ENCODE measurements around the gene EPHB2.
"Not testable (repeated sequence)": the region's sequence is repeated elsewhere in the genome, so short reads cannot be mapped to it uniquely, and the experiment has no call there.

EPHB2 gene

DNA sequence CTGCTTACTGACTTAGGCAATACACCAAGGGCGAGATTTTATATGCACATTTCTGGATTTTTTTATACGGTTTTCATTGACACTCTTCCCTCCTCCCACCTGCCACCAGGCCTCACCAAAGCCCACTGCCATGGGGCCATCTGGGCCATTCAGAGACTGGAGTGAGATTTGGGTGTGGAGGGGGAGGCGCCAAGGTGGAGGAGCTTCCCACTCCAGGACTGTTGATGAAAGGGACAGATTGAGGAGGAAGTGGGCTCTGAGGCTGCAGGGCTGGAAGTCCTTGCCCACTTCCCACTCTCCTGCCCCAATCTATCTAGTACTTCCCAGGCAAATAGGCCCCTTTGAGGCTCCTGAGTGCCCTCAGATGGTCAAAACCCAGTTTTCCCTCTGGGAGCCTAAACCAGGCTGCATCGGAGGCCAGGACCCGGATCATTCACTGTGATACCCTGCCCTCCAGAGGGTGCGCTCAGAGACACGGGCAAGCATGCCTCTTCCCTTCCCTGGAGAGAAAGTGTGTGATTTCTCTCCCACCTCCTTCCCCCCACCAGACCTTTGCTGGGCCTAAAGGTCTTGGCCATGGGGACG lies 204.1 kb downstream of the EPHB2 start:
- no peak for DNase-seq (ENCODE audit: low read depth, low spot score)

DNA sequence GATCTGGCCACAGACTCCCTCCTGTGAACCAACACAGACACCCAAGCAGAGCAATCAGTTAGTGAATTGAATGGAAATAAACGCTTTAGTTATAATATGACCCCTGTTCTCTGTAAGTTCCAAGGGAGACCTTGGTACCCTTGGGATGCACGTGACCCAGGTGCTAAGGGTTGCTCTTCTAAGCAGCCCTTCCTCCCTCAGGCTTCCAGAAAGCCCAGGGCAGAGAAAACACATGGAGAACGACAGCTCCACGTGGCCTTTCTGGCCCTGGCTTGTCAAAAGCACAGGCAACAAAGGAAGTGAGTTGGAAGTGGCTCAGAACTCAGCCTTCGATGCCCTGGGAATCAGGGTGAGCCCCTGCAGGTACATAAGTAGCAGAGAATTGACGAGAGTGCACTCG lies 204.6 kb downstream of the EPHB2 start:
- DNase-seq (ENCODE audit: low read depth, low spot score), result no peak

- DNase-seq (ENCODE audit: low read depth, low spot score), result no peak
Observed at GRCh38 chr1:22915816-22916470, 205.3 kb downstream of the EPHB2 start.

DNA sequence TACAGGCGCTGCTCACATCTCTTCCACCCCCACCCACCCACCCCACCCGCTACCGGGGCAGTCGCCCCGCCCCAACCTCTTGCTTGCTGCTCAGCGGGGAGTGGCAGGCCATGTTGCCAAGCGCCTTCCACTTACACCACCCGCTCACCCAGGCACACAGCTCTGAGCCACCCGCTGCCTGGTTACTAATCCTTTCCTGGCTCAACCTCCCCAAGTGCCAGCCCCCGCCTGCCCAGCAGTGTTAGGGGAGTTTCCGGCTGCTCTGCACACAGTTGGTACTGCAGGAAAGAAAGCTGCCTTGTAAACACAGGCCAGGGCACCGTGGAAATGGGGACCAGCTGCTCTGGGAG lies 205.8 kb downstream of the EPHB2 start:
- DNase-seq (ENCODE audit: low read depth, low spot score), result no peak

DNA sequence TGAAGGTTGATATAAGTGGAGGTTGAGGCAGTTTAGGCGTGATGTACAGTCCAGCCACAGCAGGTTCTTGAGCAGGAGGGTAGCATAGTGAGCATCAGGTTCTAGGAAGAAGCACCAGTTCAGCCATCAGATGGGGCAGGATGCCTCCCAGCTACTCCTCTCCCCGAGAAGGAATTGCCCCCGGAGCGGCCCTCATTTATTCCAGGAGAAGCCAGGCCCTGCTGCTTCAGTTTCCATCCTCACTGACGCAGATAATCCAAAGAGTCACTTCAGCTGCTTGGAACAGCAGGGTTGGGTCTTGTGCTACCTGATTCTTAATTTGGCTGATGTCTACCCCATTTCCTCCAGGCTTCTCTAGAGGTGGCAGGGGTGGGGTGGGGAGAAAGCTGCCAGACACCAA lies 207.3 kb downstream of the EPHB2 start:
- DNase-seq (ENCODE audit: low read depth, low spot score), result no peak

DNA sequence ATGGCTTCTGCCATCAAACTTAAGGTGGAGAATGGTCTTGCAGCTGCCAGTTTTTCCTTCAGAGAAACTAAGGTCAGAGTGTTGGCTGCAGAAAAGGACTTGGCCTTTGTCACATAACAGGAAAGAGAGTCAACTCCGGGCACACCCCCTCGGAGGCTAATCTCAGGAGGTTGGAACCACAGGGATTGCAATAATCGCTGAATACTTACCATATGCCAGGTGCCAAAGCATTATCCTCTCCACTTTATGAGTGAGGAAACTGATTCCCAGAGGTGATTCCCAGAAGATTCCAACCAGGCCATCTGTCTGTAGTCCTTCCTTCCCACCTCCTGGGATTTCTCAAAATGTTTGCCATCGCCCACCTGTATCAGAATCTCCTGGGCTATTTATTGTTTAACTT lies 208.0 kb downstream of the EPHB2 start:
- no peak for DNase-seq (ENCODE audit: low read depth, low spot score)

DNA sequence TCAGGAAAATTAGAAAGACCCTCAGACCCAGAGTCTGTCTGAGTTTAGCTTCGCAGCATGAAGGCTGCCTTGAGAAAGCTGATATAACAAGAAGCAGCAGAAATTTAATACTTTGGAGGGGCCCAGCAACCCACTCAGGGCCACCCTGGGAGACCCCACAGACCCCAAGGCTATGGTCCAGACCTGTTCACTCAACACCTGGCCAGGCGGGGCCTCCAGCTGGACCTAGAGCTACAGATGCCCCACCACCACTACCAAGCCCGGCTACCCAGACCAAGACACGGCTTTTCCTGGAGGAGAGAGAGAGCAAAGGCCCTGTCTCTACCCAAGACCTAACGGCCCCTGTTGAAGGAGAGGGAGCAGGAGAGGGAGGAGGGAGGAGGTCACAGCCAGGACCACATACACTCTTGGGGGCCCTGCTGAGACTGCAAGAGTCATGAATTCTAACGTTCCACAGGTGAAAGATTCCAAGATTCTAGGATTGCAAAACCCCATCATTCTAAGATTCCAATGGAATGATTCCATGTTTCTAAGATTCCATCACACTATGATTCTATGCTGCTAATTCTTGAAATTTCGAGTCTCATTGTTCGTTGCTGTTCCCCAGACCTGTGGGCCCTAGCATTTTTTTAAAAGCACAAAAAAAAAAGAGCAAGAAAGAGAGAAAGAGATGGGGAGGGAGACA lies 208.8 kb downstream of the EPHB2 start:
- DNase-seq (ENCODE audit: low read depth, low spot score), result no peak

GRCh38 chr1:22920026-22920733 lies 209.5 kb downstream of the EPHB2 start:
- no peak for DNase-seq (ENCODE audit: low read depth, low spot score)

- DNase-seq (ENCODE audit: low read depth, low spot score), result no peak
Observed at GRCh38 chr1:22920734-22921451, 210.3 kb downstream of the EPHB2 start.

- no peak for DNase-seq (ENCODE audit: low read depth, low spot score)
Observed at GRCh38 chr1:22921452-22922126, 210.9 kb downstream of the EPHB2 start.

GRCh38 chr1:22922640-22923039 lies 212.0 kb downstream of the EPHB2 start:
- no peak for DNase-seq (ENCODE audit: low read depth, low spot score)

GRCh38 chr1:22925111-22925510 lies 214.5 kb downstream of the EPHB2 start:
- no peak for DNase-seq (ENCODE audit: low read depth, low spot score)

DNA sequence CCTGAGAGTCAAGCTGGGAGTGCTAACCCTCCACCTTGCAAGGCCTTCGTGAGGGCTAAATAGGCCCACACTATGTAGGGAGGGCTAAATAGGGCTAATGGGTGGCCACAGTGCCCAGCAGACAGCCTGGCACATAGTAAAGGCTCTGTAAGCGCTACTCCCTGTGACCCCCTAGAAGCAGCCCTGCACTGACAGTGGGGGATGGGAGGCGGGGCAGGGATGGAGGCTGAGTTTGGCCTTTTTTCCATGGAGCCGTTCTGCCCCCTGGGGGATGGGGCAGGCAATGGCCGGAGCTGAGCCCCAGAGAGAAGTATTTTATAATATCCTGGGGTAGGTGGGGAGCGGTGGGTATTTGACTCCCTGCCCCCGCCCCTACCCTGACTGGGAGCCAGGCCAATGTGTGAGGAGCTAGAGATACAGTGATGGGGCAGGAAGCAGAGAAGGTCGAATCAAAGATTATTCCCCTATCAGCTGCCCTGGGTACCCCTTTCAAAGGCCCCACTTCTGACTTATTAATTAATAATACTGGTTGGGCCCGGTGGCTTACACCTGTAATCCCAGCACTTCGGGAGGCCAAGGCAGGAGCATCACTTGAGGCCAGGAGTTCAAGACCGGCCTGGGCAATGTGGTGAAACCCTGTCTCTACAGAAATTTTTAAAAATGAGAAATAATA lies 219.7 kb downstream of the EPHB2 start:
- DNase-seq (ENCODE audit: low read depth, low spot score), result no peak

- no peak for DNase-seq (ENCODE audit: low read depth, low spot score)
Observed at GRCh38 chr1:22932803-22933470, 222.3 kb downstream of the EPHB2 start.

- no peak for DNase-seq (ENCODE audit: low read depth, low spot score)
Observed at GRCh38 chr1:22935433-22935832, 224.8 kb downstream of the EPHB2 start.

DNA sequence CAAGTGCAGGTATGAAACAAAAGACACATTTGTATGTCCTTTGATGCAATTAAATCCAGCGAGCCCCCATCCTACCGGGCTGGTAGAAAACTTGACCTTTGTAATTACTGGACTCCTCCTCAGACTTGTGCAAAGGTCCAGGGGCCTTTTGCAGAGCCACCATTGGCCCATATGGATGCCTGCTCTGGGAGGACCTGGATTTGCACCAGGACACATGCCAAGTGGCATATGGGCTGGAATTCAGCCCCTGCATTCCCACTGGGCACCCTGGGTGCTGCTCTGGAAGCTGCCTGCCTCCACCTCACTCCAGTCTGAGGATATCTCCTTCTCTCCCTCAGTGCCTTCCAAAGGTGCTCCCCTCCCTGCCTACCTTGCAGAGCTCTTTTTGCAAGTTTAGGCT lies 226.0 kb downstream of the EPHB2 start:
- no peak for DNase-seq (ENCODE audit: low read depth, low spot score)

- DNase-seq (ENCODE audit: low read depth, low spot score), result no peak
Observed at GRCh38 chr1:22941257-22941656, 230.6 kb downstream of the EPHB2 start.

- DNase-seq (ENCODE audit: low read depth, low spot score), result no peak
Observed at GRCh38 chr1:22944346-22945055, 233.9 kb downstream of the EPHB2 start.

- not testable (repeated sequence) for DNase-seq (ENCODE audit: low read depth, low spot score)
Observed at GRCh38 chr1:22945171-22945570, 234.5 kb downstream of the EPHB2 start.
